Parathyroid adenoma (tissue), 2 donors: Measurements from ENCODE around the gene EMC7.
"Not testable (repeated sequence)": the region's sequence is repeated elsewhere in the genome, so short reads cannot be mapped to it uniquely, and the experiment has no call there.

ENCODE experiments used
- H2AFZ ChIP-seq: fragments of 300-600 bp; sonication (generic); one replicate; pipeline ENCODE4 v1.7.0; 2017; ENCODE audit warnings: antibody characterized with exemption, mild to moderate bottlenecking
- H3K27ac ChIP-seq: fragments of 300-600 bp; sonication (generic); one replicate; pipeline ENCODE4 v1.7.0; 2017
- H3K27me3 ChIP-seq: fragments of 300-600 bp; sonication (generic); one replicate; pipeline ENCODE4 v1.7.0; 2017; ENCODE audit warnings: low read length; ENCODE audit not compliant: control insufficient read depth, insufficient read depth
- H3K36me3 ChIP-seq: fragments of 300-600 bp; sonication (generic); one replicate; pipeline ENCODE4 v1.7.0; 2017; ENCODE audit warnings: low read length; ENCODE audit not compliant: control insufficient read depth, insufficient read depth
- H3K4me1 ChIP-seq: fragments of 300-600 bp; sonication (generic); one replicate; pipeline ENCODE4 v1.7.0; 2017; ENCODE audit warnings: control low read depth
- H3K4me2 ChIP-seq: fragments of 300-600 bp; sonication (generic); one replicate; pipeline ENCODE4 v1.7.0; 2017; ENCODE audit warnings: low read length
- H3K4me3 ChIP-seq: fragments of 300-600 bp; sonication (generic); one replicate; pipeline ENCODE4 v1.7.0; 2017; ENCODE audit warnings: low read depth, low read length
- H3K79me2 ChIP-seq: fragments of 300-600 bp; sonication (generic); one replicate; pipeline ENCODE4 v1.7.0; 2017; ENCODE audit warnings: control low read depth
- H3K9ac ChIP-seq: fragments of 300-600 bp; sonication (generic); one replicate; pipeline ENCODE4 v1.7.0; 2017; ENCODE audit warnings: mild to moderate bottlenecking
- H3K9me3 ChIP-seq: fragments of 300-600 bp; sonication (generic); one replicate; pipeline ENCODE4 v1.7.0; 2017; ENCODE audit warnings: low read length; ENCODE audit not compliant: control insufficient read depth
- CTCF ChIP-seq: fragments of 300-600 bp; sonication (generic); IDR thresholded peaks from one replicate; pipeline ENCODE4 v1.7.0; 2017; ENCODE audit warnings: antibody characterized with exemption, mild to moderate bottlenecking
- donor health status: primary hyperparathyroidism.

The EMC7 gene

GRCh38 chr15:34128898-34129297, 27.2 kb upstream of the EMC7 start:
- no peak for TF ChIP-seq CTCF
- no peaks in the 10 kb centered on the region for H3K79me2 ChIP-seq

DNA sequence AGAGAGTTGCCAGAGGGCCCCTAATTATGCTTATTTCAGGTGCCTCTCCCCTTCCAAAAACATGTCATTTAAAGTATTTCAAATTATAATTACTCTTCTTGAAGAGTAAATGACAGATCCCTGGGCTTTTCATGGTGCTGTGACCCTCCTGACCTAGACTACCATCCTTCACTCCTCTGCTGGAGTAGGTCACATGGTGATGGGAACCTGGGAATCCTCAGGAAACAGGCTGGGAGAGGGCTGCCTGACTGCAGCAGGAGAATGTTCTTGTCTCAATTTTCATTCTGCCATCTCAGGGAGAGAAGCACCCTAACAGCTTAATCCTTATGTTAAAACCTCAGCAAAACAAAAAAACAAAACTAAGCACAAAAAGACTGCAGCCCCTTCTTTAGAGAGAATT, 24.9 kb upstream of the EMC7 start:
- H3K36me3 ChIP-seq: no peaks in the 10 kb centered on the region
- no peak for TF ChIP-seq CTCF
- no peak overlapping the region for H2AFZ ChIP-seq
- H3K9me3 ChIP-seq: no peaks in the 10 kb centered on the region
- H3K4me1 ChIP-seq: no peaks in the 10 kb centered on the region
- no peaks in the 10 kb centered on the region for H3K79me2 ChIP-seq
- H3K4me3 ChIP-seq: no peak overlapping the region
- H3K27ac ChIP-seq: no peak overlapping the region
- H3K9ac ChIP-seq: no peak overlapping the region
- H3K27me3 ChIP-seq: no peaks in the 10 kb centered on the region
- H3K4me2 ChIP-seq: no peak overlapping the region

More at GRCh38 chr15:34128898-34129297, 27.2 kb upstream of the EMC7 start:
- Histone ChIP-seq H3K9ac (no peak overlapping the region), H3K27ac (no peak overlapping the region), H2AFZ (no peak overlapping the region), H3K4me2 (no peak overlapping the region), H3K4me1 (no peaks in the 10 kb centered on the region), H3K36me3 (no peaks in the 10 kb centered on the region), H3K27me3 (no peaks in the 10 kb centered on the region), H3K9me3 (no peaks in the 10 kb centered on the region), H3K4me3 (no peak overlapping the region)

DNA sequence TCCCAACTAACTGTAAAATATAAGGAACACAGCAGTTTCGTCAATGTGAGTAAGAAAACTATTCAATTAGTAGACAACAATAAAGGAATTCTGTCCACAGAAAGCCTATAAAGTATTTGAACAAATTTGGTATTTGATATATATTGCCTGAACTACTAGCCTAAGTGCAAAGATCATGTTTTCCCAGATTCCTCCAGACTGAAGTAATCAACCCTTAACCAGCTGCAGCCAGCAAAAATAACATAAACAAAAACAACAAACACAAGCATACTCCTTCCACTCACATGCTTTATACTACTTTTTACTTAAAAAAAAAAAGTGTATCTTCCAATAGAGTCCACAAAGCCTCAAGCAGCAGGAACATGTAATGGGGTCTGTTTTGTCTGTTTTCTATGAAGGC, 24.3 kb upstream of the EMC7 start:
- Histone ChIP-seq H3K4me1 (no peaks in the 10 kb centered on the region), H3K36me3 (no peaks in the 10 kb centered on the region), H3K4me2 (no peak overlapping the region), H3K4me3 (no peak overlapping the region), H3K9ac (no peak overlapping the region), H3K27ac (no peak overlapping the region), H2AFZ (no peak overlapping the region), H3K79me2 (no peaks in the 10 kb centered on the region), H3K27me3 (no peaks in the 10 kb centered on the region), H3K9me3 (no peaks in the 10 kb centered on the region)
- TF ChIP-seq CTCF: no peak

- Histone ChIP-seq H3K27ac (no peak overlapping the region), H3K9me3 (no peaks in the 10 kb centered on the region), H3K79me2 (no peaks in the 10 kb centered on the region), H3K27me3 (no peaks in the 10 kb centered on the region), H3K36me3 (no peaks in the 10 kb centered on the region), H3K4me3 (no peak overlapping the region), H3K9ac (no peak overlapping the region), H3K4me2 (no peak overlapping the region), H2AFZ (no peak overlapping the region), H3K4me1 (no peaks in the 10 kb centered on the region)
- TF ChIP-seq CTCF: no peak
Observed at GRCh38 chr15:34124651-34125050, 23.0 kb upstream of the EMC7 start.

DNA sequence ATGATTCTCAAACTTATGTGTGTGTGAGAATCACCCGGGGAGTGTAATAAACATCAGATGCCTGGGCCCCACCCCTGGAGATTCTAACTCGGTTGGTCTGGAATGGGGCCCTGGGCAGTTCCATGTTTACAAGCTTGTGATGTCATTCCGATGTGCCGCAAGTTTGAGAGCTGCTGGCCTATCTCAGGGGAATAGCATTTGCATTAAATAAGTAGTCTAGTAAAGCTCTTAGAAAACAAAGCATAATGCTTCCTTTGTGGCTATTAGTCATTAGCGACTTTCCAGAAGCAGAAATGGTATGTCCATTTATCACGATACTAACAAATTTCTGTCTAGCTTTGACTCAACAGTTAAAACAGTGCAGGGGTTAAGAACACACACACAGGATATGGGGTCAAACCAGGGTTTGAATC, 21.1 kb upstream of the EMC7 start:
- Histone ChIP-seq H2AFZ (no peak overlapping the region), H3K27me3 (no peaks in the 10 kb centered on the region), H3K4me1 (no peaks in the 10 kb centered on the region), H3K79me2 (no peaks in the 10 kb centered on the region), H3K4me3 (no peak overlapping the region), H3K9ac (no peak overlapping the region), H3K36me3 (no peaks in the 10 kb centered on the region), H3K27ac (no peak overlapping the region), H3K4me2 (no peak overlapping the region), H3K9me3 (no peaks in the 10 kb centered on the region)
- no peak for TF ChIP-seq CTCF

- not testable (repeated sequence) for H3K4me2 ChIP-seq, H2AFZ ChIP-seq, H3K79me2 ChIP-seq, H3K9ac ChIP-seq, H3K27me3 ChIP-seq, H3K4me3 ChIP-seq, H3K36me3 ChIP-seq, H3K4me1 ChIP-seq, H3K9me3 ChIP-seq, H3K27ac ChIP-seq
Observed at GRCh38 chr15:34121786-34122185, 20.1 kb upstream of the EMC7 start.

- H3K9me3 ChIP-seq, H3K4me3 ChIP-seq, H3K79me2 ChIP-seq, H3K4me1 ChIP-seq, H3K36me3 ChIP-seq, H3K27me3 ChIP-seq, H2AFZ ChIP-seq, H3K27ac ChIP-seq, H3K4me2 ChIP-seq, H3K9ac ChIP-seq: not testable (repeated sequence)
Observed at GRCh38 chr15:34120420-34120819, 18.8 kb upstream of the EMC7 start.
